DOHH2 (cell line): Measurements from ENCODE around the gene TMPRSS11E.

Source experiments
- H3F3A ChIP-seq: fragments of 200-600 bp; sonication (generic), shearing (Covaris generic); 2 replicates; pipeline ENCODE4 v1.6.0; 2016; ENCODE audit warnings: antibody characterized with exemption, mild to moderate bottlenecking; ENCODE audit not compliant: control insufficient read depth, insufficient read depth
- H3K27ac ChIP-seq: fragments of 200-600 bp; sonication (generic); 2 replicates; pipeline ENCODE4 v1.5.1; 2014; ENCODE audit warnings: low read depth, mild to moderate bottlenecking, low read length, moderate library complexity
- H3K27me3 ChIP-seq: fragments of 200-600 bp; sonication (generic); 2 replicates; pipeline ENCODE4 v1.6.1; 2014; ENCODE audit warnings: mild to moderate bottlenecking, low read length, mixed read lengths; ENCODE audit not compliant: control insufficient read depth
- H3K36me3 ChIP-seq: fragments of 200-600 bp; sonication (generic); 2 replicates; pipeline ENCODE4 v1.6.1; 2014; ENCODE audit warnings: mild to moderate bottlenecking, low read length, moderate library complexity, mixed read lengths; ENCODE audit not compliant: control insufficient read depth
- H3K4me1 ChIP-seq: fragments of 200-600 bp; sonication (generic); 2 replicates; pipeline ENCODE4 v1.6.1; 2014; ENCODE audit warnings: mild to moderate bottlenecking, low read length, mixed read lengths; ENCODE audit not compliant: control insufficient read depth
- H3K4me2 ChIP-seq: fragments of 200-600 bp; sonication (generic); 2 replicates; pipeline ENCODE4 v1.6.0; 2014; ENCODE audit warnings: mild to moderate bottlenecking, low read length, moderate library complexity
- H3K4me3 ChIP-seq: fragments of 200-600 bp; sonication (generic); 2 replicates; pipeline ENCODE4 v1.5.1; 2014; ENCODE audit warnings: mild to moderate bottlenecking, low read length, mixed read lengths
- H3K79me2 ChIP-seq: fragments of 200-600 bp; sonication (generic); 2 replicates; pipeline ENCODE4 v1.6.1; 2014; ENCODE audit warnings: mild to moderate bottlenecking, low read length, mixed read lengths; ENCODE audit not compliant: control insufficient read depth
- H3K9me2 ChIP-seq: fragments of 200-600 bp; sonication (generic); replicated peaks from 2 replicates; pipeline ENCODE4 v1.6.1; 2014; ENCODE audit warnings: mild to moderate bottlenecking, low read length, mixed read lengths; ENCODE audit not compliant: control insufficient read depth
- H3K9me3 ChIP-seq: fragments of 200-600 bp; sonication (generic); 2 replicates; pipeline ENCODE4 v1.6.1; 2014; ENCODE audit warnings: antibody characterized with exemption, low read length, mixed read lengths; ENCODE audit not compliant: control insufficient read depth, insufficient read depth
- H4K20me1 ChIP-seq: fragments of 200-600 bp; sonication (generic); 2 replicates; pipeline ENCODE4 v1.6.0; 2014; ENCODE audit warnings: low read depth, mild to moderate bottlenecking, antibody characterized with exemption, low read length, moderate library complexity; ENCODE audit not compliant: control insufficient read depth, insufficient read depth
- CTCF ChIP-seq: fragments of 200-600 bp; sonication (generic); IDR thresholded peaks from one replicate; pipeline ENCODE4 v1.5.1; 2014; ENCODE audit warnings: antibody characterized with exemption, mild to moderate bottlenecking, low read depth, low read length; ENCODE audit not compliant: poor library complexity, severe bottlenecking
- EZH2phosphoT487 ChIP-seq: fragments of 200-600 bp; sonication (generic); IDR thresholded peaks from 2 replicates; pipeline ENCODE4 v1.6.1; 2017; ENCODE audit warnings: borderline replicate concordance, mild to moderate bottlenecking, antibody characterized with exemption, low read length, moderate library complexity, mixed read lengths

Gene TMPRSS11E

GRCh38 chr4:68416591-68416990 lies 30.7 kb upstream of the TMPRSS11E start:
- no peaks in the 10 kb centered on the region for H3K9me3 ChIP-seq
- no peak for TF ChIP-seq CTCF
- TF ChIP-seq EZH2phosphoT487, result no peak

GRCh38 chr4:68426516-68426915 lies 20.7 kb upstream of the TMPRSS11E start:
- Histone ChIP-seq H3K27ac (no peak overlapping the region), H3K36me3 (no peaks in the 10 kb centered on the region), H3K4me1 (no peaks in the 10 kb centered on the region), H3K79me2 (no peaks in the 10 kb centered on the region), H4K20me1 (no peaks in the 10 kb centered on the region), H3K4me2 (no peak overlapping the region), H3K9me2 (no peaks in the 10 kb centered on the region), H3K27me3 (no peaks in the 10 kb centered on the region), H3K9me3 (no peaks in the 10 kb centered on the region), H3F3A (no peaks in the 10 kb centered on the region), H3K4me3 (no peak overlapping the region)
- TF ChIP-seq EZH2phosphoT487 (no peak), CTCF (no peak)

More at GRCh38 chr4:68416591-68416990, 30.7 kb upstream of the TMPRSS11E start:
- Histone ChIP-seq H3K4me2 (no peak overlapping the region), H3K9me2 (no peaks in the 10 kb centered on the region), H3K27me3 (no peaks in the 10 kb centered on the region), H4K20me1 (no peaks in the 10 kb centered on the region), H3K36me3 (no peaks in the 10 kb centered on the region), H3K4me3 (no peak overlapping the region), H3F3A (no peaks in the 10 kb centered on the region), H3K27ac (no peak overlapping the region), H3K4me1 (no peaks in the 10 kb centered on the region), H3K79me2 (no peaks in the 10 kb centered on the region)

- TF ChIP-seq CTCF (no peak), EZH2phosphoT487 (no peak)
- Histone ChIP-seq H3K4me2 (no peak overlapping the region), H3K4me3 (no peak overlapping the region), H3K9me3 (no peaks in the 10 kb centered on the region), H3F3A (no peaks in the 10 kb centered on the region), H3K79me2 (no peaks in the 10 kb centered on the region), H3K4me1 (no peaks in the 10 kb centered on the region), H3K27ac (no peak overlapping the region), H3K27me3 (no peaks in the 10 kb centered on the region), H3K9me2 (no peaks in the 10 kb centered on the region), H3K36me3 (no peaks in the 10 kb centered on the region), H4K20me1 (no peaks in the 10 kb centered on the region)
Observed at GRCh38 chr4:68430337-68430736, 16.9 kb upstream of the TMPRSS11E start.
